ENCODE measurements around the gene PASK.

PASK gene

DNA sequence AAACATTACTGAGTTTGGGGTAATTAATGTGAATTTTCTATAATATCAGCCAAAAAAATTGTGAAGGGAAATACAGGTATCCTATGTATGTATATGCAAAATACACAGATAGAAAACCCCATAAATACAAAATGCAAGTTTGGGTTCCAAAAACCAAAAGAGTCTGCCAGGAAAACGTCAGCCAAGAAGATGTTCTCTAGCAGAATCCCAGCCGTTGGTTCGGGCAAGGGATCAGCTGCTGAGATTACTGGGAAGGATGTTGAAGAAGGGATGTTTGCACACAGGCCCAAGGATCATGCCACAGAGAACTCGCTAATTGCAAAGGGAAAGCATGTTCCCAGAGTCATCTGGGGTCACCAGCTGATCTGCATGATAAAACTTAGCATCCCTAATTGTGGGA, 29.7 kb upstream of the PASK start:
- POLR2A ChIA-PET, result no interaction called here
- CTCF ChIA-PET, result no interaction called here
- no peak for DNase-seq (ENCODE audit: extremely low spot score)
- TF ChIP-seq BHLHE40 (IDR thresholded peaks at IDR 0.05; ENCODE audit: borderline replicate concordance) (no peak), FOXM1 (IDR thresholded peaks at IDR 0.05; ENCODE audit: borderline replicate concordance) (no peak), FOXA1 (IDR thresholded peaks at IDR 0.05) (no peak), L3MBTL2 (conservative IDR thresholded peaks at IDR 0.05) (no peak), NFRKB (IDR thresholded peaks at IDR 0.05) (no peak), FOXK2 (IDR thresholded peaks at IDR 0.05) (no peak), TARDBP (IDR thresholded peaks at IDR 0.05) (no peak), HDGF (IDR thresholded peaks at IDR 0.05; ENCODE audit: borderline replicate concordance) (no peak)
- TF ChIP-seq, protein P1, sequence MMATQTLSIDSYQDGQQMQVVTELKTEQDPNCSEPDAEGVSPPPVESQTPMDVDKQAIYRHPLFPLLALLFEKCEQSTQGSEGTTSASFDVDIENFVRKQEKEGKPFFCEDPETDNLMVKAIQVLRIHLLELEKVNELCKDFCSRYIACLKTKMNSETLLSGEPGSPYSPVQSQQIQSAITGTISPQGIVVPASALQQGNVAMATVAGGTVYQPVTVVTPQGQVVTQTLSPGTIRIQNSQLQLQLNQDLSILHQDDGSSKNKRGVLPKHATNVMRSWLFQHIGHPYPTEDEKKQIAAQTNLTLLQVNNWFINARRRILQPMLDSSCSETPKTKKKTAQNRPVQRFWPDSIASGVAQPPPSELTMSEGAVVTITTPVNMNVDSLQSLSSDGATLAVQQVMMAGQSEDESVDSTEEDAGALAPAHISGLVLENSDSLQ (IDR thresholded peaks at IDR 0.05), result no peak

DNA sequence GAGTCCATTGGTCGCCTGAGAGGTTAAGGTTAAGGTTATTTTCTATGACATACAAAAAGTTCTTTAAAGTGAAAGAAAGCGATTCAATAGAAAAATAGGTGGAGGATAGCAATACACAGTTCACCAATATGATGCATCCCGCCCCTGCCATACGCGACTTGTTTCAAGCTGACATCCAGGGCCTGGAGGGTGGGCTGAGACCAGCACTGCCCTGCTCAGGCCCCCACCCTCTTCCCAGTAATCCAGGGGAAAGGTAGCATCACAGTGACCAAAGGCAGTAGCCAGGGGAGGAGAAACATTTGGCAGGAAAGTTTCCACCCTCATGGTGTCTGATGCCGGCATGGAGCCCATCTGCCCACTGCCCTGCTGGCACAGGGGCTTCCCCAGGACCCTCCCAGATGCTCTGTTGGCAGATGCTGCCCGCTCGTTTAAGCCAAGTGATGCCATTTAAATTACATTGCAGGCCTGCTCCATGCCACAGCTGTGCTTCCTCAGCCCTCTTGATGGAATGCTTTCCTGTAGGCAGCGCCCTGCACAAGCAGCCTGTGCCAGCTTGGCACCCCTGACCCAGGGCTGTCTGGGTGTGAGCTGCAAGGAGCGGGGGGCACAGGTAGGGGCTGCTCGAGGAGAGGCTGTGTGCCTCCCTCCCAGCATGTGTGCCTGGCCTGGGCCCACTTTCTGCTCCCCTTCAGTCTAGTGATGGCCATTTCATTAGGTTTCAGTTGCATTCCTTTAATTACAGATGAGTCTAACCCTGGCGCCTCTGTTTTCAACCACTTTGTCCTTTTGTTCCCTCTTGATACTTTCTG, 28.5 kb upstream of the PASK start:
- no peak for DNase-seq (ENCODE audit: extremely low spot score)
- ChIA-PET POLR2A (no interaction called here), CTCF (interaction anchor here (0.7 kb wide), 1 partner anchor 232 kb away, joined by 3 read pairs; no protein-coding TSS in a partner anchor)
- TF ChIP-seq L3MBTL2 (conservative IDR thresholded peaks at IDR 0.05), result no peak
- TF ChIP-seq FOXK2 (IDR thresholded peaks at IDR 0.05), result no peak
- TF ChIP-seq, protein P1 (IDR thresholded peaks at IDR 0.05), result no peak
- TF ChIP-seq NFRKB (IDR thresholded peaks at IDR 0.05), result no peak
- TF ChIP-seq ZNF384 (IDR thresholded peaks at IDR 0.05), result no peak
- TF ChIP-seq TARDBP (IDR thresholded peaks at IDR 0.05), result no peak
- TF ChIP-seq LEF1 (IDR thresholded peaks at IDR 0.05; ENCODE audit: borderline replicate concordance), result no peak
- TF ChIP-seq HDGF (IDR thresholded peaks at IDR 0.05; ENCODE audit: borderline replicate concordance), result no peak
- no peak for TF ChIP-seq SUZ12 (IDR thresholded peaks at IDR 0.05)
- TF ChIP-seq FOXM1 (IDR thresholded peaks at IDR 0.05; ENCODE audit: borderline replicate concordance), result no peak
- TF ChIP-seq ARNT (IDR thresholded peaks at IDR 0.05), result no peak
- TF ChIP-seq BHLHE40 (IDR thresholded peaks at IDR 0.05; ENCODE audit: borderline replicate concordance), result no peak
- TF ChIP-seq SP1 (IDR thresholded peaks at IDR 0.05), result no peak

DNA sequence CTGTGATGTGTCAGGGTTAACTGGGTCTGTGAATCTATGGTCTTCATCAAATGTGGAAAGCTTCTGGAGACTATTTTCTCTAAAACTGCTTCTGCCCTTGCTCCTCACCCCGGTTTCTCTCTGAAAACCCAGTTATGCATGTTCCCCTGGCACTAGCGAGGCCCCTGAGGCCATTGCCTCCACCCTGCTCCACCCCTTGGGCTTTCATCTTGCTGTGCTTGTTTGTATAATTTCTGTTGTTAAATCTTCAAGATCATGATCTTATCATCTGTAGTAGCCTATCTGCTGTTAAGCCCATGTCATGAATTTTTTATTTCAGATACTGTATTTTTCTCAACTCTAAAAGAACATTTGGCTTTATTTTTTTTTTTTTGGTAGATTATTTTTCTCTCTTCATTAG, 24.3 kb upstream of the PASK start:
- no peak for TF ChIP-seq HDGF (IDR thresholded peaks at IDR 0.05; ENCODE audit: borderline replicate concordance)
- no peak for TF ChIP-seq NFRKB (IDR thresholded peaks at IDR 0.05)
- no peak for TF ChIP-seq L3MBTL2 (conservative IDR thresholded peaks at IDR 0.05)
- no peak for TF ChIP-seq ARNT (IDR thresholded peaks at IDR 0.05)
- no peak for TF ChIP-seq SUZ12 (IDR thresholded peaks at IDR 0.05)
- TF ChIP-seq FOXM1 (IDR thresholded peaks at IDR 0.05; ENCODE audit: borderline replicate concordance), result no peak
- TF ChIP-seq TARDBP (IDR thresholded peaks at IDR 0.05), result no peak
- no peak for TF ChIP-seq CTBP1 (IDR thresholded peaks at IDR 0.05; ENCODE audit: borderline replicate concordance)
- TF ChIP-seq, protein P1 (IDR thresholded peaks at IDR 0.05), result no peak
- POLR2A ChIA-PET, result no interaction called here
- no peak for DNase-seq (ENCODE audit: extremely low spot score)
- CTCF ChIA-PET, result no interaction called here

DNA sequence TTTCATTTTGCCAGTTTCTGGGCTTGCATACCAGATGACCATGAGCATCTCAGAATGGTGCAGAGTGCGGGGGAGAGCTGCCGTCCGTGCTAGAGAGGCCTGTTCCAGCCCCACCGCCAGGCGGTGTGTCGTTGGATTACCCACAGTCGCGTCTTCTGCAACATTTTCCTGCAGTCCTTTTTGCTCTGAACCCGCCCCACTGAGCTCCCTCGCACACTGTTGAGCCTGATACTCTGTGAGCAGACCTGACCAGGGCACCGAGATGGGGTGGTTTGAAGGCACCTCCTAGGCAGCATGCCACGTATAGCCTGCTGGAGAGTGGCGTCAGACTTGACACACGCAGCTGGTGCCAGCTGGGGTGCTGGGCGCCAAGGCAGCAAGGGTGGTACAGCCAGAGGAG, 19.1 kb upstream of the PASK start:
- TF ChIP-seq FOXA1 (IDR thresholded peaks at IDR 0.05) (no peak), SP1 (IDR thresholded peaks at IDR 0.05) (no peak), L3MBTL2 (conservative IDR thresholded peaks at IDR 0.05) (no peak), ELF4 (IDR thresholded peaks at IDR 0.05) (no peak)
- TF ChIP-seq, protein P1 (IDR thresholded peaks at IDR 0.05), result no peak
- ChIA-PET POLR2A (no interaction called here), CTCF (no interaction called here)
- DNase-seq (ENCODE audit: extremely low spot score), result no peak

DNA sequence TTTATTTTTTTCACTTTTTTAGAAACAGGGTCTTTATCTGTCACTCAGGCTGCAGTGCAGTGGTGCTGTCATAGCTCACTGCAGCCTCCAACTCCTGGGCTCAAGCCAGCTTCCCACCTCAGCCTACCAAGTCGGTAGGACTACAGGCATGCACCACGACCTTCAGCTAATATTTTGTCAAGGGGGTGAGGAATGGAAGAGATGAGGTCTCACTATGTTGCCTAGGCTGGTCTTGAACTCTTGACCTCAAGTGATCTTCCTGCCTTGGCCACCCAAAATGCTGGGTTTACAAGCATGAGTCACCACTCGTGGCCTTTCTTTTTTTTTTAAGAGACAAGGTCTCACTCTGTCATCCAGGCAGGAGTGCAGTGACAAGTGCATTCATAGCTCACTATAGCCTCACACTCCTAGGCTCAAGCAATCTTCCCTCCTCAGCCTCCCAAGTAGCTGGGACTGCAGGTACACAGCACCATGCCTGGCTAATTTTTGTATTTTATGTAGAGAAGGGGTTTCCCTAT, 14.4 kb upstream of the PASK start:
- TF ChIP-seq ZNF384 (IDR thresholded peaks at IDR 0.05) (no peak), TARDBP (IDR thresholded peaks at IDR 0.05) (no peak), CTBP1 (IDR thresholded peaks at IDR 0.05; ENCODE audit: borderline replicate concordance) (no peak), FOXM1 (IDR thresholded peaks at IDR 0.05; ENCODE audit: borderline replicate concordance) (no peak), L3MBTL2 (conservative IDR thresholded peaks at IDR 0.05) (no peak), NFRKB (IDR thresholded peaks at IDR 0.05) (no peak), ELF4 (IDR thresholded peaks at IDR 0.05) (no peak), FOXA1 (IDR thresholded peaks at IDR 0.05) (no peak), BHLHE40 (IDR thresholded peaks at IDR 0.05; ENCODE audit: borderline replicate concordance) (no peak), HDGF (IDR thresholded peaks at IDR 0.05; ENCODE audit: borderline replicate concordance) (no peak), SP1 (IDR thresholded peaks at IDR 0.05) (no peak)
- POLR2A ChIA-PET, result no interaction called here
- no peak for DNase-seq (ENCODE audit: extremely low spot score)
- CTCF ChIA-PET, result no interaction called here

All from HEK293T (cell line).